H7 (cell line): Measurements from ENCODE around the gene FAXDC2. TPM values are rescaled to one million over a fixed set of nuclear protein-coding genes. Genes with fewer than 3 reads are reported as not detected.
A peak's percentile ranks its signal among the peaks of the same experiment; 100 is the strongest.

Experiments used
- DNase-seq: peaks from one replicate; pipeline ENCODE4 v3.0.0; 2012
- H3K27me3 ChIP-seq: 2 replicates; pipeline ENCODE4 v1.6.0; 2011; ENCODE audit warnings: mild to moderate bottlenecking, low read length; ENCODE audit not compliant: control insufficient read depth, insufficient read depth
- H3K36me3 ChIP-seq: replicated peaks from 2 replicates; pipeline ENCODE4 v1.5.1; 2011; ENCODE audit warnings: low read length; ENCODE audit not compliant: control insufficient read depth, insufficient read depth
- H3K4me3 ChIP-seq: 2 replicates; pipeline ENCODE4 v1.5.1; 2011; ENCODE audit warnings: low read depth, mild to moderate bottlenecking, control low read depth, low read length, moderate library complexity; ENCODE audit not compliant: insufficient read depth
- total RNA-seq: library from RNA; depleted of rRNA; stranded (reverse); fragments of >200 nt; shearing (Covaris generic); gene quantifications from 2 replicates; pipeline ENCODE4 v1.2.3, GENCODE V29; 2014

The FAXDC2 gene
- total RNA-seq, 1 experiment from 2014 or later, result 2.6 TPM

DNA sequence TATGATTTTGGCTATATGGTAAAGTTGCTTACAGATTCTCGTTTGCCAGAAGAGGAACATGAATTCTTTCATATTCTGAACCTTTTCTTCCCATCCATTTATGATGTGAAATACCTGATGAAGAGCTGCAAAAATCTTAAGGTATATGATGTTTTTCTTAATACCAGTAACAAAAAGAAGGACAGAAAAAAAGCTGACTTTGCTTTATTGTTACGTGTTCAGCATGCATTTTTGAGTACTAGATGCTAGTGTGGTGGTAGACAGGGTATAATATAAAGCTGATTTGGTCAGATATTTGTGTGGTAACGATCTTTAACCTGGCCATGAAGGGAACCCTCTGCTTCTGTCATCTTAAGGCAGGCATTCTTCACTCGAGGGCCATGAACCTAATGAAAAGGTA is 21.3 kb upstream of the FAXDC2 start:
- no peaks in the 10 kb centered on the region for H3K27me3 ChIP-seq
- no peak for DNase-seq
- no peak overlapping the region for H3K4me3 ChIP-seq
- peaks cover 22% of the 10 kb centered on the region for H3K36me3 ChIP-seq

DNA sequence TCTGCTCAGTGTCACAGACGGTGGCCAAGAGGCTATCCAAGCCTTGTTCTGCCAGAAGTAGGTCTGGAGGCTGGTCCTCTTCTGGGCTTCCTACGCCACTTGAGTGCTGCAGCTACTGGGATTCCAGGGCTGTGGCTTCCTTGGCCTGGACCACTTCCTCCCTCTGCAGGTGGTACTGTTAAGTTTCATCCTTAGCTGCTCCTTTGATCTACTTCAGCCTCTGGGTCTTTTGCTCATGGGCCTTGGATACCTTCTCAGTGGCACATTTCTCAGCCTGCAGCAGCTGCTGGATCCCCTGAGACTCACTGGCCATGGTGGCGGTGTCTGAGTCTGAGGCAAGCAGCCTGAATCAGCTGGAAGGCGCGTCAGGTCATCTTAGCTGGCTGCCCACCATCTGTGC is 18.3 kb upstream of the FAXDC2 start:
- peaks cover 22% of the 10 kb centered on the region for H3K36me3 ChIP-seq
- H3K4me3 ChIP-seq, result no peak overlapping the region
- no peaks in the 10 kb centered on the region for H3K27me3 ChIP-seq
- DNase-seq, result peak; percentile 57

DNA sequence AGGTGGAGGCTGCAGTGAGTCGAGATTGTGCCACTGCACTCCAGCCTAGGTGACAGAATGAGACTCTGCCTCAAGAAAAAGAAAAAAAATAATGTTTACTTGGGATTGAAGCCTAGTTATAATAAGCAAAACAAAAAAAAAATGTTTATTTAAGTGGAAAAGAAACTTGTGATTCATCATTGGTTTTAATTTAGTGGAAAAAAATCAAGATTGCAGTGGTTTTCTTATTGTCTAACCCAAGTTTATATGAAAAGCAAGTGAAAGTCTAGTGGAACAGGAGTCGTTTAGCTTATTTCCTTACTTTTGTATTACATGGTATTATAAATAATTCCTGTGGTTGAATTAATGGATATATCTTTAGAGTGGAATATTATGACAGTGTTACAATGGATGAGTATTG is 16.4 kb upstream of the FAXDC2 start:
- Histone ChIP-seq H3K4me3 (no peak overlapping the region), H3K36me3 (peaks cover 17% of the 10 kb centered on the region), H3K27me3 (no peaks in the 10 kb centered on the region)
- DNase-seq, result no peak

DNA sequence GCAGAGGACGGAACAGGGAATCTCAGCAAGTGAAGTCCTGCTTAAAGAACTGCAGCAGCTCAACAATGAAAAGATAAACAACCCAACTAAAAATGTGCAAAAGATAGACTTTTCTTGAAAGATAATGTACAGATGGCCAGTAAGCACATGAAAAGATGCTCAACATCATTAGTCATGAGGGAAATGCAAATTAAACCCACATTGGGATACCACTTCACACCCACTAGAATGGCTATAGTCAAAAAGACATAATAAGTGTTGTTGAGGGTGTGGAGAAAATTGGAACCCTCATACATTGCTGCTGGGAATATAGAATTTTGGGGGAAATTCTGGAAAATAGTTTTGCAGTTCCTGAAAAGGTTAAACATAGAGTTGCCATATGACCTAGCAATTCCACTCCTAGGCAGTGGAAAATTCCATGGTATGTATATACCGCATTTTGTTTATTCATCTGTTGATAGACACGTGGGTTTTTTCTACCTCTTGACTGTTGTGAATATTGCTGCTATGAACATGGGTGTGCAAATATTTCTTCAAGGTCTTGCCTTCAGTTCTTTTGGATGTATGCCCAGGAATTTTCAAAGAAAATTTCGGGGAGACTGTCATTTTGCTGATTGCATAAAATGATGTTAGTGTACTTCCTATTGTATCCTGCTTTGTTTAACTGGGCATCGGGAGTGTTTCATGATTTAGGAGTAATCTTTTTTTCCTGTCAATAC is 15.2 kb upstream of the FAXDC2 start:
- H3K4me3 ChIP-seq, result no peak overlapping the region
- no peak for DNase-seq
- peaks cover 14% of the 10 kb centered on the region for H3K36me3 ChIP-seq
- H3K27me3 ChIP-seq, result no peaks in the 10 kb centered on the region

DNA sequence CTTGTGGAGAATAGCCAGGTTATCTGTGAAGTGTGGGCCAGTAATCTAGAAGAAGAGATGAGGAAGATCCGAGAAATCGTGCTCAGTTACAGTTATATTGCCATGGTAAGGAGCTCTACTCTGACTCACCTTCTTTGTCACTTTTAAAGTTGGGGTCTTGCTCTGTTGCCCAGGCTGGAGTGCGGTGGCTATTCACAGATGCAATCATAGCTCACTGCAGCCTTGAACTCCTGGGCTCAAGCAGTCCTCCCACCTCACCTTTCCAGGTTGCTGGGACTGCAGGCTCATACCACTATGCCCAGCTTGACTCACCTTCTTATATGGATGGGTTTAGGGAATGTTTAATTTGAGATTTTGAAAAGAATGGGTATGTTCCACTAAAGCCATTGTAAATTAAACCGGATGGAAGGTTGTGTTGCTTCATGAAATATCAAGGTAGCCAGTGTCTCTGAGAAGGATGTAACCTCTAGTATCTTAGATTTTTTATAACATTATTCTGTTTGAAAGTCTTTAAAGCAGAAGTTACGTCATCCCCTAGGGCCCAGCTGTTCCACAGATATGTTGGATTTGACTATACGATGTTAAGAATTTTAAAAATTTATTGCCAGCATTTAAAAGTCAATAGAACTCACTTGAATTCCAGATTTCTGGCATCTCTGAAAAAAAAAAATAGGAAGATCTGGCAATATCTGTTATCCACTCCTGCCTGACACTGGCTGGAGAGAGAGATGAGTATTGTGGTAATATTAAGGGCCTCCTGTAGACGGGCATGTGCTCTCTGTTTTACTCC is 13.1 kb upstream of the FAXDC2 start:
- H3K4me3 ChIP-seq, result no peak overlapping the region
- DNase-seq, result no peak
- H3K27me3 ChIP-seq, result no peaks in the 10 kb centered on the region
- H3K36me3 ChIP-seq, result peaks cover 8% of the 10 kb centered on the region

DNA sequence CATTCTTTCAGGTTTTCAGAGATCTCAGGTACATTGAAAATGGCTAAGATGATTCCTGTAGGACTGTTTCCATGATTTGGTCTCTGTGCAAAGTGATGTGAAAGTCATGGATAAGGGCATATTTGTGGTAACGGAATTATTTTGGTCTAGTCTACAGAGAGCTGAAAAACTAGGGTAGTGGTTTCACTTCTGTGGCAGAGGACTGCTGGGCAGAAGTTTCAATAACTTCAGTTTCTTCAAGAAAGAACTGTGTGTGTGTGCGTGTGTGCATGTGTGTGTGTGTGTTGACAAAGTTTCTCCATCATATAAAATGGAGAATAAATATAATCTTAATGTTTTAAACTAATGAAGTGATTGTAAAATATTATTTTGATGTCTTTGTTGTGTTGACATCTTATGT is 12.4 kb upstream of the FAXDC2 start:
- Histone ChIP-seq H3K36me3 (peaks cover 8% of the 10 kb centered on the region), H3K4me3 (no peak overlapping the region), H3K27me3 (no peaks in the 10 kb centered on the region)
- no peak for DNase-seq

DNA sequence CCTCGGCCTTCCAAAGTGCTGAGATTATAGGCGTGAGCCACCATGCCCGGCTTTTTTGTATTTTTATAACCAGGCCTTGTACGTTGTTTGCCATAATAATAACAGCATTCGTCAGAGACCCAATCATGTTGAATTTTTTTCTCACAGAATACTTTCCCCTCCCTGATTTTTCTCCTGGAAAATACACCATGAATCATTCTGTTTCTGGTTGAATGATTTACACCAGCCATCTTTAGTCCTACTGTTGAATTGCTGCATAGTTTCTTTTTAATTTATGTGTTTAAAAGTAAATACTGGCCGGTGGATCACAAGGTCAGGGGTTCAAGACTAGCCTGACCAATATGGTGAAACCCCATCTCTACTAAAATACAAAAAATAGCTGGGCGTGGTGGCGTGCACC is 11.5 kb upstream of the FAXDC2 start:
- Histone ChIP-seq H3K27me3 (no peaks in the 10 kb centered on the region), H3K4me3 (no peak overlapping the region), H3K36me3 (peaks cover 8% of the 10 kb centered on the region)
- no peak for DNase-seq

DNA sequence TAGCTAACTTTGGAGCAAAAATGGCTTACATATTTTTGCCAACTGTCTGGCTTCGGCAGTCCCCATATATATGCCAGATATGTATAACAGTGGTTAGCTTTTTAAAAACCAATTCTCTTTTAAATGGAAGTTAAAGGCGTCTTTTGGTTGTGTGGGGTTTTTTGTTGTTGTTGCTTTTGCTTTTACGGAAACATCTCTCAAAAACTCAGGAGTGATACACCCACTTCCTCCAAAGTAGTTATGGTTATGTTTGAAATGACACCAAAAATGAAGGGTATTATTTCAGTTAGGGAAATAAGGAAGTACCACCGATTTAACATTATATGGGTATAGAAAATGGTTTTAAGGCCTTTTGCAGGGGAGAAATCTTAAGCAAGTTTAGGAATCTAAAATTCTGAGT is 10.4 kb upstream of the FAXDC2 start:
- no peak for DNase-seq
- Histone ChIP-seq H3K27me3 (no peaks in the 10 kb centered on the region), H3K4me3 (no peak overlapping the region), H3K36me3 (peaks cover 8% of the 10 kb centered on the region)

DNA sequence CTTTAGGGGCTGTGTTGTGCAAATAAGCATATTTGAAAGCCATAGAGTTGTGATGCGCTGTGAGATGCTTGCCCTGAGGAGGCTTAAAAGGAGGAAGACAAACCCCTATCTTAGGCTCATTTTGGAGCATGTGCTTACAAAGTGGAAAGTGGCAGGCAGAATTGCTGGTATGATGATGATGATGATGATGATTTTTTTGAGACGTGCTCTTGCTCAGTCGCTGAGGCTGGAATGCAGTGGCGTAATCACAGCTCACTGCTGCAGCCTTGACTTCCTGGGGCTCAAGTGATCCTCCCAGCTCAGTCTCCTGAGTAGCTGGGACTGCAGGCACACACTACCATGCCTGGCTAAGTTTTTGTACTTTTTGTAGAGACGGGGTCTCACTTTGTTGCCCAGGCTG is 9.7 kb upstream of the FAXDC2 start:
- no peak for DNase-seq
- Histone ChIP-seq H3K36me3 (peaks cover 4% of the 10 kb centered on the region), H3K4me3 (no peak overlapping the region; the same call in 1 of the 2 replicates), H3K27me3 (no peaks in the 10 kb centered on the region)

DNA sequence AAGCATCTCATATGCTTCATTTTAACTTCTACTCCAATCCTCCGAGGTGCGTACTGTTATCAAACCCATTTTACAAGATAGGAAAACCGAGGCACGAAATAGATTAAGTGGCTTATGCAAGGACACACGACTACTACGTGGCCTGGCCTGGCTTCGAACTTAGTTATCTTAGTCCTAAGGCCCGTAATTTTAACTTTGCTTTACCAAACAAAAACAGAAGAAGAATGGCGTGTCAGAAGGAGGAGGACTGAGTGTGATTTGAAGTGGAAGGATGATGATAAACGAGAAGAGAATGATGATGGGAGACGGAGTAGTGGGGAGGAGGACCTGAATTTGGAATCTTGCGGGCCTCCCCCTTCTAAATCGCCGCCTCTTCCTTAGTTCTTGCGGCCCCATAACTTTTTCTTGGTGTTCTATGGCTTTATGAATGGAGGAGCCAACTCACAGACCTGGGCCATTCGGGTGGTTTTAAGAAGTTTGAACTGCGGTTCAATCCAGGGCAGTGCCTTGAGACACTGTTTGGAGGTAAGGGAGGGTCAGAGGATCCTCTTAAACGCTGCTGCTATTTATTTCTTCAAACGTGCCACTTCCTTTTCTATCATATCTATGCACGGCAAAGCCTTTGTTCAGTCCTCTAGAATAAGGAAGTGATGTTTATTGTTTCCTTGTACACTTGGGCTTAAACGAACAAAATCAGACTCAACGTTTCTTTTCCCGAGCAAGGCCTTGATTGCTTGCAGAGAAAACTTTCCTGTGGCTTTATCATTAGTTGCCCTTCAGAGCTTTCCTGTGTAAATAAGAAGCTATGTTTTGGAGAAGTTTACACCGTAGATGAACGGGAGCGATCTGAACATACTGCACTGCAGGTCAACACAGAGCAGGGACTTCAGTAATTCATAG is 8.8 kb upstream of the FAXDC2 start:
- H3K27me3 ChIP-seq, result no peaks in the 10 kb centered on the region
- peak; percentile 21 for DNase-seq
- H3K36me3 ChIP-seq, result peaks cover 3% of the 10 kb centered on the region; the same call in 1 of the 2 replicates
- H3K4me3 ChIP-seq, result peak overlapping the region; percentile 83

DNA sequence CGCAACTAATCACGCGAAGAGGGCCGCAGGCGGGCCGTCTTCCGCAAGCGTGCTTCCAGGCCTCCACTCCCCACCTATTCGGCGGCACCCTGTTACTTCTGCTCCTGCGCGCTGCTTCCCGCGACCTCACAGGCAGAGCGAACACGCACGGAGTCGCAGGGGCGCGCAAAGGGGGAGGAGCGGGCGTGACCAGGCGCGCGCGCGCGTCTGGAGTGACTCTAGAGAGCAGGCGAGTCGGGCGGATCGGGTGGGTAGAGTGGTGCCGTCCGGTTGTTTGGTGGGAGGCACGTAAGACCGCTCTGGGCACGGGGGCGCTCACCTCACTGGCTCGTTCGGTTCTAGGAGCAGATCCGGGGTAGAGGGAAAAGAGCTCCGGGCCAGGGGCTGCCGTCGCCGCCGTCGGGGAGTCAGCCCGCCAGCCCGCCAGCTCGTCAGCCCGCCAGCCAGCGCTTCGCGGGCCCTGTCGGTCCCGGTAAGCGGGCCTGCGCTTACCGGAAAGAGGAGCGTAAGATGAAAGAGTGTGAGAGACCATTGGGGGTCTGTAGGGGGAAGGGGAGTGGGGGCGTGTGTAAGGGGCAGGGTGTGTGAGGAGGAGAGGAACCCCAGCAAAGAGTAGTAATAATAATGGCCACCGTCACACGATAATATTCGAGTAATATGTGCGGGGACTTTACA is 8.0 kb upstream of the FAXDC2 start, which contains the start of gene CNOT8:
CNOT8 (plus strand) TSS at position 331 of the 675 bp plus-strand sequence. CDS start 4,652 bp downstream, outside the sequence.
- H3K36me3 ChIP-seq, result peaks cover 3% of the 10 kb centered on the region; the same call in 1 of the 2 replicates
- peak; percentile 94 for DNase-seq

DNA sequence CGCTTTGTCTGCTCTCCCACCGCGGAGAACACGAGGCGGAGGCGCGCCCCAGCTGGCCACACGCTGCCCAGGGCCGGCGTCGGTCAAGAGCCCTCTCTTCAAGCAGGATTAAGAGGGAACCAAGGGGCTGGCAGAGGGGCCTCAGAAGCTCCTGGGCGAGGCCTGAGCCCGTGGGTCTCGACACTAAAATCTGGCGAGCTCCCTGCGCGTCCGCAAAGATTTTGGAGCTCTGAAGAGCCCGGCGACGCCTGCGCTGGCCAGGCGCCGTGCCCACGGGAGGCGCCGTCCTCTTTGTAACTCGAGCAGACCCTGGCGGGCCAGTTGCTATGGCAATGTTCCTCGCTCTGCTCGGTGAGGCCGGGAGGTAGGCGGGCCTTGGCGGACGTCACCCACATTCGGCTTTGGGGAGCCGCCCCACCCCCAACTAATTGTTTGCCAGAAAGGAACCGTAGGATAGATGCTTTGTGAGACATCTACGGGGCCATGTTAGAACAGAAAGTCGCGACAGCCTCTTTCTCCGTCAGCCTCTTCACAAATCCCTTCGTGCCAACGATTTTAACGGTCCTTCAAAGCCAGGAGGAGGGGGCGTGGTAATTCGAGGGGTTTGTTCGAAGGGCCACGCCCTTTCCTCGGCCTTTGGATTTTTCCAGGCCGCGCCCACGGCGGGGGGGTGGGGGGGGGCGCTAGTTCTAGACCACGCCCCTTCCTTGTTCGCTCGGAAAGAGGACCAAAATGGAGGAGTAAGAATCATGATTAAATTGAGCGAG is 7.3 kb upstream of the FAXDC2 start:
- Histone ChIP-seq H3K27me3 (no peaks in the 10 kb centered on the region), H3K4me3 (peak overlapping the region; percentile 83), H3K36me3 (no peaks in the 10 kb centered on the region)
- peak; percentile 96 for DNase-seq

More for the DNA sequence above, 8.0 kb upstream of the FAXDC2 start, which contains the start of gene CNOT8:
- Histone ChIP-seq H3K4me3 (peak within 1 kb of the TSS; percentile 83), H3K27me3 (no peaks in the 10 kb centered on the region)

DNA sequence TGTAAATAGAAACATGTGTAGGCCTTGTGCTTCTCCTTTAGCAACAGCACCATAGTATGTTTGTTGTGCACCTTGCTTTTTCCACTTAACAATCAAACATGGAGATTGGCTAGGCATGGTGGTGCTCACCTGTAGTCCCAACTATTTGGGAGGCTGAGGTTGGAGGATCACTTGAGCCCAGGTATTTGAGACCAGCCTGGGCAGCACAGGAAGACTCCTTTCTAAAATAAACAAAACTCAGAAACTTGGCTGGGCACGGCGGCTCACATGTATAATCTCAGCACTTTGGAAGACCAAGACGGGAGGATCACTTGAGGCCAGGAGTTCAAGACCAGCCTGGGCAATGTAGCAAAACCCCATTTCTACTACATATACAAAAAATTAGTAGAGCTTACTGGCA is 948 bp upstream of the FAXDC2 start:
- DNase-seq, result no peak
- H3K36me3 ChIP-seq, result no peaks in the 10 kb centered on the region
- no peak overlapping the region for H3K4me3 ChIP-seq
- no peaks in the 10 kb centered on the region for H3K27me3 ChIP-seq
